ENCODE data around the gene KMT2D.

Gene KMT2D

GRCh38 chr12:49052451-49053208 lies 8.0 kb downstream of the KMT2D start:
- peaks cover 70 to 75% of the 10 kb centered on the region in 2 donors for H3K36me3 ChIP-seq (ENCODE audit: control insufficient read depth in 2 of 2, insufficient read depth in 2 of 2, low read length in 2 of 2)
- H3K9me3 ChIP-seq (ENCODE audit: control insufficient read depth in 2 of 2, low read length in 2 of 2), result no peaks in the 10 kb centered on the region
- H3K4me1 ChIP-seq (ENCODE audit: control insufficient read depth in 2 of 2, insufficient read depth in 2 of 2, low read length in 2 of 2), result peaks cover 22 to 27% of the 10 kb centered on the region in 2 donors
- no peak overlapping the region for H3K27ac ChIP-seq (ENCODE audit: low read depth in 2 of 2, low read length in 2 of 2)
- H3K4me3 ChIP-seq (ENCODE audit: low read length in 2 of 2), result no peak overlapping the region
- H3K9ac ChIP-seq (ENCODE audit: low read depth in 1 of 2, low read length in 2 of 2), result no peak overlapping the region
- no peaks in the 10 kb centered on the region for H3K27me3 ChIP-seq (ENCODE audit: control insufficient read depth in 2 of 2, insufficient read depth in 2 of 2, low read length in 2 of 2)

- peaks cover 74 to 81% of the 10 kb centered on the region in 2 donors for H3K36me3 ChIP-seq (ENCODE audit: control insufficient read depth in 2 of 2, insufficient read depth in 2 of 2, low read length in 2 of 2)
- H3K4me1 ChIP-seq (ENCODE audit: control insufficient read depth in 2 of 2, insufficient read depth in 2 of 2, low read length in 2 of 2), result peaks cover 15 to 20% of the 10 kb centered on the region in 2 donors
- H3K27me3 ChIP-seq (ENCODE audit: control insufficient read depth in 2 of 2, insufficient read depth in 2 of 2, low read length in 2 of 2), result no peaks in the 10 kb centered on the region
- H3K9me3 ChIP-seq (ENCODE audit: control insufficient read depth in 2 of 2, low read length in 2 of 2), result no peaks in the 10 kb centered on the region
- no peak overlapping the region for H3K4me3 ChIP-seq (ENCODE audit: low read length in 2 of 2)
- H3K27ac ChIP-seq (ENCODE audit: low read depth in 2 of 2, low read length in 2 of 2), result no peak overlapping the region
- H3K9ac ChIP-seq (ENCODE audit: low read depth in 1 of 2, low read length in 2 of 2), result no peak overlapping the region
Observed at GRCh38 chr12:49051777-49052438, 8.7 kb downstream of the KMT2D start.

GRCh38 chr12:49051373-49051764 lies 9.2 kb downstream of the KMT2D start:
- H3K4me1 ChIP-seq (ENCODE audit: control insufficient read depth in 2 of 2, insufficient read depth in 2 of 2, low read length in 2 of 2), result peaks cover 10 to 14% of the 10 kb centered on the region in 2 donors
- no peak overlapping the region for H3K9ac ChIP-seq (ENCODE audit: low read depth in 1 of 2, low read length in 2 of 2)
- no peaks in the 10 kb centered on the region for H3K9me3 ChIP-seq (ENCODE audit: control insufficient read depth in 2 of 2, low read length in 2 of 2)
- no peak overlapping the region for H3K4me3 ChIP-seq (ENCODE audit: low read length in 2 of 2)
- H3K27me3 ChIP-seq (ENCODE audit: control insufficient read depth in 2 of 2, insufficient read depth in 2 of 2, low read length in 2 of 2), result no peaks in the 10 kb centered on the region
- no peak overlapping the region for H3K27ac ChIP-seq (ENCODE audit: low read depth in 2 of 2, low read length in 2 of 2)
- H3K36me3 ChIP-seq (ENCODE audit: control insufficient read depth in 2 of 2, insufficient read depth in 2 of 2, low read length in 2 of 2), result peaks cover 78 to 86% of the 10 kb centered on the region in 2 donors

- H3K27me3 ChIP-seq (ENCODE audit: control insufficient read depth in 2 of 2, insufficient read depth in 2 of 2, low read length in 2 of 2), result no peaks in the 10 kb centered on the region
- H3K4me3 ChIP-seq (ENCODE audit: low read length in 2 of 2), result no peak overlapping the region
- H3K4me1 ChIP-seq (ENCODE audit: control insufficient read depth in 2 of 2, insufficient read depth in 2 of 2, low read length in 2 of 2), result peaks cover 4 to 9% of the 10 kb centered on the region in 2 donors
- H3K9me3 ChIP-seq (ENCODE audit: control insufficient read depth in 2 of 2, low read length in 2 of 2), result no peaks in the 10 kb centered on the region
- H3K27ac ChIP-seq (ENCODE audit: low read depth in 2 of 2, low read length in 2 of 2), result no peak overlapping the region
- no peak overlapping the region for H3K9ac ChIP-seq (ENCODE audit: low read depth in 1 of 2, low read length in 2 of 2)
- H3K36me3 ChIP-seq (ENCODE audit: control insufficient read depth in 2 of 2, insufficient read depth in 2 of 2, low read length in 2 of 2), result peaks cover 84 to 92% of the 10 kb centered on the region in 2 donors
Observed at GRCh38 chr12:49050507-49051372, 9.9 kb downstream of the KMT2D start.

GRCh38 chr12:49049566-49050224 lies 10.9 kb downstream of the KMT2D start:
- H3K9me3 ChIP-seq (ENCODE audit: control insufficient read depth in 2 of 2, low read length in 2 of 2), result no peaks in the 10 kb centered on the region
- no peaks in the 10 kb centered on the region for H3K27me3 ChIP-seq (ENCODE audit: control insufficient read depth in 2 of 2, insufficient read depth in 2 of 2, low read length in 2 of 2)
- no peak overlapping the region for H3K27ac ChIP-seq (ENCODE audit: low read depth in 2 of 2, low read length in 2 of 2)
- H3K36me3 ChIP-seq (ENCODE audit: control insufficient read depth in 2 of 2, insufficient read depth in 2 of 2, low read length in 2 of 2), result peaks cover 90 to 96% of the 10 kb centered on the region in 2 donors
- H3K4me1 ChIP-seq (ENCODE audit: control insufficient read depth in 2 of 2, insufficient read depth in 2 of 2, low read length in 2 of 2), result no peaks in the 10 kb centered on the region
- no peak overlapping the region for H3K9ac ChIP-seq (ENCODE audit: low read depth in 1 of 2, low read length in 2 of 2)
- H3K4me3 ChIP-seq (ENCODE audit: low read length in 2 of 2), result no peak overlapping the region

GRCh38 chr12:49048953-49049352 lies 11.6 kb downstream of the KMT2D start:
- no peak overlapping the region for H3K9ac ChIP-seq (ENCODE audit: low read depth in 1 of 2, low read length in 2 of 2)
- H3K4me3 ChIP-seq (ENCODE audit: low read length in 2 of 2), result no peak overlapping the region
- no peaks in the 10 kb centered on the region for H3K4me1 ChIP-seq (ENCODE audit: control insufficient read depth in 2 of 2, insufficient read depth in 2 of 2, low read length in 2 of 2)
- H3K36me3 ChIP-seq (ENCODE audit: control insufficient read depth in 2 of 2, insufficient read depth in 2 of 2, low read length in 2 of 2), result peaks cover 90 to 96% of the 10 kb centered on the region in 2 donors
- H3K27ac ChIP-seq (ENCODE audit: low read depth in 2 of 2, low read length in 2 of 2), result no peak overlapping the region
- H3K27me3 ChIP-seq (ENCODE audit: control insufficient read depth in 2 of 2, insufficient read depth in 2 of 2, low read length in 2 of 2), result no peaks in the 10 kb centered on the region
- H3K9me3 ChIP-seq (ENCODE audit: control insufficient read depth in 2 of 2, low read length in 2 of 2), result no peaks in the 10 kb centered on the region

GRCh38 chr12:49046129-49046895 lies 14.3 kb downstream of the KMT2D start:
- no peaks in the 10 kb centered on the region for H3K27me3 ChIP-seq (ENCODE audit: control insufficient read depth in 2 of 2, insufficient read depth in 2 of 2, low read length in 2 of 2)
- H3K9ac ChIP-seq (ENCODE audit: low read depth in 1 of 2, low read length in 2 of 2), result no peak overlapping the region
- no peaks in the 10 kb centered on the region for H3K9me3 ChIP-seq (ENCODE audit: control insufficient read depth in 2 of 2, low read length in 2 of 2)
- H3K4me3 ChIP-seq (ENCODE audit: low read length in 2 of 2), result no peak overlapping the region
- H3K27ac ChIP-seq (ENCODE audit: low read depth in 2 of 2, low read length in 2 of 2), result no peak overlapping the region
- H3K36me3 ChIP-seq (ENCODE audit: control insufficient read depth in 2 of 2, insufficient read depth in 2 of 2, low read length in 2 of 2), result peaks cover 91 to 96% of the 10 kb centered on the region in 2 donors
- no peaks in the 10 kb centered on the region for H3K4me1 ChIP-seq (ENCODE audit: control insufficient read depth in 2 of 2, insufficient read depth in 2 of 2, low read length in 2 of 2)

- no peaks in the 10 kb centered on the region for H3K4me1 ChIP-seq (ENCODE audit: control insufficient read depth in 2 of 2, insufficient read depth in 2 of 2, low read length in 2 of 2)
- no peak overlapping the region for H3K4me3 ChIP-seq (ENCODE audit: low read length in 2 of 2)
- H3K27me3 ChIP-seq (ENCODE audit: control insufficient read depth in 2 of 2, insufficient read depth in 2 of 2, low read length in 2 of 2), result no peaks in the 10 kb centered on the region
- peaks cover 85 to 88% of the 10 kb centered on the region in 2 donors for H3K36me3 ChIP-seq (ENCODE audit: control insufficient read depth in 2 of 2, insufficient read depth in 2 of 2, low read length in 2 of 2)
- H3K9ac ChIP-seq (ENCODE audit: low read depth in 1 of 2, low read length in 2 of 2), result no peak overlapping the region
- no peaks in the 10 kb centered on the region for H3K9me3 ChIP-seq (ENCODE audit: control insufficient read depth in 2 of 2, low read length in 2 of 2)
- H3K27ac ChIP-seq (ENCODE audit: low read depth in 2 of 2, low read length in 2 of 2), result no peak overlapping the region
Observed at GRCh38 chr12:49044660-49045059, 15.9 kb downstream of the KMT2D start.

- no peak overlapping the region for H3K4me3 ChIP-seq (ENCODE audit: low read length in 2 of 2)
- no peak overlapping the region for H3K9ac ChIP-seq (ENCODE audit: low read depth in 1 of 2, low read length in 2 of 2)
- H3K9me3 ChIP-seq (ENCODE audit: control insufficient read depth in 2 of 2, low read length in 2 of 2), result no peaks in the 10 kb centered on the region
Observed at GRCh38 chr12:49043856-49044258, 16.7 kb downstream of the KMT2D start.

More at GRCh38 chr12:49043856-49044258, 16.7 kb downstream of the KMT2D start:
- no peak overlapping the region for H3K27ac ChIP-seq (ENCODE audit: low read depth in 2 of 2, low read length in 2 of 2)
- H3K27me3 ChIP-seq (ENCODE audit: control insufficient read depth in 2 of 2, insufficient read depth in 2 of 2, low read length in 2 of 2), result no peaks in the 10 kb centered on the region
- H3K4me1 ChIP-seq (ENCODE audit: control insufficient read depth in 2 of 2, insufficient read depth in 2 of 2, low read length in 2 of 2), result no peaks in the 10 kb centered on the region
- H3K36me3 ChIP-seq (ENCODE audit: control insufficient read depth in 2 of 2, insufficient read depth in 2 of 2, low read length in 2 of 2), result peaks cover 83 to 88% of the 10 kb centered on the region in 2 donors
